Kasumi-1 (cell line): Measurements from ENCODE around the gene POC1B.
A peak's percentile ranks its signal among the peaks of the same experiment; 100 is the strongest.

Experiments
- DNase-seq, 2 experiments: peaks; one replicate each; lab custom pipeline; 2025; lab: John Stamatoyannopoulos, UW

The POC1B gene

DNA sequence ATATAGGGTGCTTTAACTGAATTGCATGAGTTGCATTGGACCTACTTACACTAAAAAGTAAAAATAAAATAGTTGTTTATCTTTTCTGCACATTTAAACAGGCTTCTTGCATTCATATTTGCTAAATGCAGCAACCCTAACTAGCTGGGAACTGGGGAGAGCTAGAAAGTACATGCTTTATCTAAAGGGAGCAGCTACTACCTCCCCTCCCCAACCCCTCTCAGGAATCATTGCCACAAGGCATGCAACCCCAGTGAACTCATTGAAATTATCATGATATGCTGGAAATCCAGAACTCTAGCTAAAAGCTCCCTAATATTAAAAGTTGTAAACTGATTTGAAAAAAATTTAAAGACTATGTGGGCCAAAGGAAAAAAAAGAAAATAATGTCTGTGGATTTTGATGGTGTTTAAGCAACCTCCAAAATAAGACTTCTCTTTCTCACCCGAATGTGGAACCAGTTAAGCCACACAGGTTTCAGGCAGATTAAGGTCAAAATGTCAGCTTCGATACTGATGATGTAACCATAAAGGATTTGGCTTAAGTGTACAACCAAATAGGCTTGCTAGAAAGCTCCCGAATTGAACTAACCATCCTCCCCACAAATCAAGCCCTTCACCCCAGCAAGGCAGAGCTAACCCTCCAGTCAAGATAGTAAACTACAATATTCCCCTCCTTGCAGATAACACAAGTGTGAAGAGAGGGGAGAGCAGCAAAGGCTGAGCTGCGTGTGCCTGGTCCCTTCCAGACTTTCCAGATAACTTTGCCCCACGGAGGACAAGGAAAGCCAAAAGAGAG, 13.8 kb upstream of the POC1B start:
- DNase-seq = no peak

DNA sequence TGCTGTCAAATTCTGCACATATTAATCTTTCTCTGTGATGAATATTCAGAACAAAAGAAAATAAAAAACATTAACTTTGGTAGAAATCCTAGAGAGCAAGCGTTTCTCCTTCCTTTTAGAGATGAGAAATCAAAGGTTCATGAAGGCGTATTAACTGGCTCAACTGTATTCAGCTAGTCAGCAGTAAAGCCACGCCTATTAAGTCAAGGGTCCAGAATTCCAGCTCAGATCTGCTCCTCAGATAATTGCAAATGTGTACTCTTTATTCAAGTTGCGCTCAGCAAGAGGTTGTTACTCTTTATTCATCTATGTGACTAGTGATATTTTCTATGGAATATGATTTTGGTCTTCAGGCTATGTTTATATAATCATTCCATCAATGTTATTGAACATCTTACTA, 13.1 kb upstream of the POC1B start:
- no peak for DNase-seq

DNA sequence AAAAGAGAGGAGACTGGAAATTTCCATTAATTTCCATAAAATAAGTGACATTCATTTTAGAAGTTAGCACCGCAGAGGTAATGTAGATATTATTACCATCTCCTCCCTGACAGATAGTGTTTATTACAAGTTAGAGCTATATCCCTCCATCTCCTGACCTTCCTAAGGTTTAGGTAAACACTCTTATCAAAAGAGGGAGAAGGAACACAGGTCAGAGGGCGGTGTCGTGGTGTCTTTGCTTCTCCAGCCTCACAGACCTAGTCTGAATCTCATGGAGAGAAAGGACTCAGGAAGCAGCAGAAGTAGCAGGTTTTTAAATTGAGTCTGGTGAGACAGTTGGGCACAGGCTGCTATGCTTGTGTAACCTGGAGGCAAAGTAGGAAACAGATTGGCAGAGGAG, 11.5 kb upstream of the POC1B start:
- DNase-seq = no peak

GRCh38 chr12:89529738-89530137, 3.9 kb upstream of the POC1B start:
- peak; percentile 82 to 92 for DNase-seq

DNA sequence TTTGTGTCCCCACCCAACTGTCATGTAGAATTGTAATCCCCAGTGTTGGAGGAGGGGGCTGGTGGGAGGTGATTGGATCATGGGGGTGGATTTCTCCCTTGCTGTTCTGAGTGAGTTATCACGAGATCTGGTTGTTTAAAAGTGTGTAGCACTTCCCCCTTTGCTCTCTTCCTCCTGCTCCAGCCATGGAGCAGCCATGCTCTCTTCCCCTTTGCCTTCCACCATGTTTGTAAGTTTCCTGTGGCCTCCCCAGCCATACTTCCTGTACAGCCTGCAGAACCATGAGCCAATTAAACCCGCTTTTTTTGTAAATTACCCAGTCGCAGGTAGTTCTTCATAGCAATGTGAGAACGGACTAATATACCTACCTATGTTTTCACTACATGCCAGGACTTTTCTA, 2.6 kb upstream of the POC1B start:
- DNase-seq = peak; percentile 22 to 56

DNA sequence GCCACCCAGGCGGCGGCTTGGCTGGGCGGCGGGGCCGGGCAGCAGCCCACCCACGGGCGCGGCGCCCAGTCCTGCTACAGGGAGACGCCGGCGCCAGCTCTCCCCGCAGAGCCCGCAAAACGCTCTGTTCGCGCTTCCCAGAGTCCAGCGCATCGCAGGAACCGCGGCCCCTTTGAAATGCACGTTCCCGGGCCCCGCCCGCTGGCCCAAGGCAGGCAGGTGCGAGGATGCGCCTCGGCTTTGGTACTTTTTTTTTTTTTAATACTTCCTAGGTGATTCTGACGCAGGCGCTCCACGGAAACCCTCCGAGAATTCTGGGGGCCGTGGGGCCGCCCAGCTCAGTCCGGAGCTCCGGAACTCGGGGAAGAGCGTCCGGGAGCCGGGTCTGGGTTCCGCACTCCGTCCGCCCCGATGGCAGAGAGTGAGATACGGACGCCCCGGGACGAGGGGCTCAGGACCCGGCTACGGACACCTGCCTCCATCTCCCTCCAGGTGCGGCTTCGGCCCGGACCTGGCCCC, 483 bp downstream of the POC1B start:
- peak in 1 of 2 experiments; percentile 12 for DNase-seq

- DNase-seq = peak; percentile 90 to 92
Measured at GRCh38 chr12:89524541-89525304, 1.1 kb downstream of the POC1B start, which contains the start of gene GALNT4. TSS of gene GALNT4 (minus strand) at chr12:89524796. CDS start at chr12:89524549, 247 bp downstream.

DNA sequence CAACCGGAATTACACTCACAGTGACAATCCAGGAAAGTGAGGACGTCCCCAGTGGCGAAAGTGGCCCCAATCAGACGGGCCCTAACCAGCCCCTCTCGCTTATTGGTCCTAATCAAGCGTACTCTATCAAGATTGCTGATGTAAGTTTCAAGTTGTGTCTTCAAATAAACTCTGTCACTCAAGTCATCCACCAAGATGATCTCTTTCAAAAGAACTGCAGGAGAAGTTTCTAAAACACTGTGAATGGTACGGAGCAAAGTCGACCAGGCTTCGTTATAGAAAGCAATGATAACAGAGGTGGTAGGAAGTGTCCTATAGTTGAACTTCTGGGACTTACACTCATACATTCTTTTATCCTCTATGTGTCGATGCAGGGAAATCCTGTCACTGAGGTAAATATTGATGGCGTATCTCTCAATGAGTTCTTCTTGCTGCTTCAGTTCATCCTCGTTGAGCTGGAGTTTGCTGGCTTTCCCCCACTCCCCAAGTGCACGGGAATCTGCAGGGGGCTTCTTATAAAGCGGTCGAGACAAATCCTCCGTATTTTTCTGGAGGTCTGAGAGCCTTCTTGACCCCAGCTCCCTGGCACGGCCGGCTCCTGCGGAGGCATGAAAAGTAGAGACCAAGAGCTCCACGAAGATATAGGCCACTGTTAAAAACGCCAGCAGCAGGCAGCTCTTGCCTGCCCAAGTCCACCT, 1.9 kb downstream of the POC1B start:
- DNase-seq = no peak

DNA sequence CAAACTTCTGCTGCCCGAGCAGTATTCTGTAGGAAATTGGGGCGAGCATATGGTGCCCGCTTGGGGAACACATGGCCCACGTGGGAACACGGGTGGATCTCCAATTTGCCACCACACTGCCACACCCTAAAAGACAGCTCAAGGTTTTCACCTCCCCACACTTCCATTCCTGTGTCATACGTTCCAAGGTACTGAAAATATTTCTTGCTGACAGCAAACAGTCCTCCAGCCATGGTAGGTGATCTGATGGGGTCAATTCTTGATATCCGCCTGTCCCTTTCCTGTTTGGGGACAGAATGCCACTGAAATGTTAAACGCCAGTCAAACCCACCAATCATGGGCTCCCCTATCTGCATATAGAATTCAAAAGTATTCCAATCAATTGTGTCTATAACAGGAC, 2.5 kb downstream of the POC1B start:
- DNase-seq = no peak

GRCh38 chr12:89521364-89522223, 4.3 kb downstream of the POC1B start:
- no peak for DNase-seq

GRCh38 chr12:89517720-89518119, 8.1 kb downstream of the POC1B start:
- no peak for DNase-seq

GRCh38 chr12:89516633-89517032, 9.2 kb downstream of the POC1B start:
- no peak for DNase-seq

- no peak for DNase-seq
Measured at GRCh38 chr12:89514751-89515150, 11.1 kb downstream of the POC1B start.

GRCh38 chr12:89513544-89513943, 12.3 kb downstream of the POC1B start:
- no peak for DNase-seq

DNA sequence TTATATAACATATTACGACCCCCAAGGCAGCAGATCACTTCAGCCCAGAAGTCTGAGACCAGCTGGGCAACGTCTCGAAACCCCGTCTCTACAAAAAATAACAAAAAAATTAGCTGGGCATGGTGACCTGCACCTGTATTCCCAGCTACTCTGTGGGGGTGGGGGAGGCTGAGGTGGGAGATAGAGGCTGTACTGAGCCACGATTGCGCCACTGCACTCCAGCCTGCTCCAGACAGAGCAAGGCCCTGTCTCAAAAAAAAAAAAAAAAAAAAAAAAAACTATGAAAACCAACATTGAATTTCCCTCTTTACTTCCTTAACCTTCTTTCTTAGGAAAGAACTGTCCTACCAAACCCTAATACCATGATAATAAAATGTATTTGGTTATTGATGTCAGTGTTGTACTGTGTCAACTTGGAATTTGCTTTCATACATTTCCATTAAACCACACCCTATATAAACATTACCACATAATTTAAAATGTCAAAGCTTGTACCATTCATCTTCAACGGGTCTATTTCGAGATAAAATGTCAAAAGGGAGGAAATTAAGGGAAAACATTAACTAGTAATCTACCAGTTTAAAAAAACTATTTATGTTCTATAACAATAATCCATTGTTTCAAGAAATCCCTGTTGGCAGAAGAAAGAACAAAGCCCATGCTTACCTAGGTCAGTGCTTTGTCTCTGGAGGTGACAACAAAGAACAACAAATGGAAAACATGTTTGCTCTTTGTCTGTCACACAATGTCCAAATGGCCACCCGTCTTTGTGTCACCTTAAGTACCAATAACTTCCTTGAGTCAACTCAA, 18.6 kb downstream of the POC1B start:
- no peak for DNase-seq

DNA sequence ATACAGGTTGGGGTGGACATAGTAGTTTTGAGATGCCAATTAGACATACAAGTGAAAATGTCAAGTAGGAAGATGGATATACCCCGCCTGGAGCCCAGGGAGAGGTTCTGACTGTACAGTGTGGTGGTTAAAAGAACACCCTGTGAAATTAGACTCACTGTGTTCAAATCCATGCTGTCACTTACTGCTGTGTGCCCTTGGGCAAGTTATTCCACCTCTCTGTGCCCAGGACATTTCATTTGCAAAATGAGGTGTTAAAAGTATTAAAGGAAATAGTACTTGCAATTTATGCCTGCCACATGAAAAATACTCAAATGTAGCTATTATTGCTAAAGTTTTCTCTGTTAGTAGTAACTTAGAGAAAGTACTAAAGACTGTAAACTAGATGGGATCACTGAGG, 19.8 kb downstream of the POC1B start:
- no peak for DNase-seq

DNA sequence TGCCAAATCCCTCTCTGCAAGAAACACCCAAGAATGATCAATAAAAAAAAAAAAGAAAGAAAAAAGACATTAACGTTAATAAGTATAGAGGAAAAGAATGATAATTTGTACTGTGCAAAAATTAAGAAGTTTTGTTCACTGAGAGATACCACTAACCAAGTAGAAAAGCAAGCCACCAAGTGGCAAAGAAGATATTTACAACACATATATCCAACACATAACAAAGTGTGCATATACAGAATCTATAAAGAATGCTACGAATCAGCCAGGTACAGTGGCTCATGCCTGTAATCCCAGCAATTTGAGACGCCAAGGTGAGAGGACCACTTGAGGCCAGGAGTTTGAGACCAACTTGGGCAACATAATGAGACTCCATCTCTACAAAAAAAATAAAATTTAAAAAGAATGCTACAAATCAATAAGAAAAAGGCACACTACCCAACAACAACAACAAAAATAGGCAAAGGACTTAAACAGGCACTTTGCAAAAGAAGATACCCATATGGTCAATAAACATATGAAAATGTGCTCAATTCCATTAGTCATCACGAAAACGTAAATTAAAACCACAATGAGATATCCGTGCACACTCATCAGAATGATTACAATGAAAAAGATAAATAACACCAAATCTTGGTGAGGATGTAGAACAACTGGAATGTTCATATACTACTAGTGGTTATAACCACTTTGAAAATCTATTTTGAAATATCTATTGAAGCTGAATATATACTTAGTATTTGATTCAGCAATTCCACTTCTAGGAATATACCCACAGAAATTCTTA, 21.1 kb downstream of the POC1B start:
- DNase-seq = peak; percentile 19 to 28

GRCh38 chr12:89501793-89502192, 24.1 kb downstream of the POC1B start:
- DNase-seq = no peak

DNA sequence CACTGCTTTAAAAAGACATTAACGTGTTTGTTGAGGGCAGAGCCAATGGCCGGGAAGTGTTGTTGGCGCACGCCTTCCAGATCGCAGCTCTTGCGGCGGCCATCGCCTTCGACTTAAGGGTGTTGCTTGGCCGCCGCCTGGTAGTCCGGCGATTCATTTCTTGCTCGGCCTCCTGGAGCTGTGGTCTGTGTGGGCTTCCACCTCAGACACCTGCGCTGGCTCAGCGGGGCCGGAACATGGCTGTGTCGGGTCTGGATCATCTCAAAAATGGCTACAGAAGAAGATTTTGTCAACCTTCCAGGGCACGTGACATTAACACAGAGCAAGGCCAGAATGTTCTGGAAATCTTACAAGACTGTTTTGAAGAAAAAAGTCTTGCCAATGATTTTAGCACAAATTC, 26.0 kb downstream of the POC1B start:
- DNase-seq = no peak

- no peak for DNase-seq
Measured at GRCh38 chr12:89497467-89497866, 28.4 kb downstream of the POC1B start.
